ENCODE results near the gene PRR14. TPM values are rescaled to one million over a fixed set of nuclear protein-coding genes. Genes with fewer than 3 reads are reported as not detected.

PRR14 gene
- total RNA-seq, 1 experiment from 2014 or later: 28.2 TPM

GRCh38 chr16:30641378-30641982, 9.3 kb upstream of the PRR14 start:
- Mint-ChIP-seq H3K27ac (ENCODE audit: unreplicated experiment) (no peak overlapping the region), H3K4me1 (ENCODE audit: low read depth, unreplicated experiment) (no peaks in the 10 kb centered on the region), H3K27me3 (ENCODE audit: insufficient read depth, unreplicated experiment) (no peaks in the 10 kb centered on the region), H3K4me3 (ENCODE audit: unreplicated experiment) (no peak overlapping the region), H3K9me3 (ENCODE audit: unreplicated experiment) (no peaks in the 10 kb centered on the region), H3K36me3 (ENCODE audit: insufficient read depth, unreplicated experiment) (no peaks in the 10 kb centered on the region)
- Histone ChIP-seq H3K36me3 (ENCODE audit: control insufficient read depth, insufficient read depth, low read length) (no peaks in the 10 kb centered on the region), H3K4me3 (ENCODE audit: low read depth, low read length) (no peak overlapping the region), H3K9me3 (no peaks in the 10 kb centered on the region), H3K4me1 (no peaks in the 10 kb centered on the region), H3K27me3 (replicated peaks; ENCODE audit: control insufficient read depth, insufficient read depth, low read length) (no peaks in the 10 kb centered on the region)
- TF ChIP-seq CTCF (IDR thresholded peaks at IDR 0.05; ENCODE audit: insufficient read depth in 1 of 2, low read depth in 1 of 2, low read length in 1 of 2, severe bottlenecking in 1 of 2, unreplicated experiment in 1 of 2): no peak
- BruUV-seq (replicated peaks): no TSS peak
- ChIA-PET CTCF (no interaction called here), POLR2A (no interaction called here)
- DNase-seq: no peak
- intact Hi-C loops (cut with micrococcal nuclease; ENCODE audit: unreplicated experiment): no loop called here

- H3K36me3 Mint-ChIP-seq (ENCODE audit: insufficient read depth, unreplicated experiment): no peaks in the 10 kb centered on the region
- no peak overlapping the region for H3K4me3 ChIP-seq (ENCODE audit: low read depth, low read length)
- no peak overlapping the region for H3K27ac Mint-ChIP-seq (ENCODE audit: unreplicated experiment)
- no peaks in the 10 kb centered on the region for H3K9me3 ChIP-seq
- H3K9me3 Mint-ChIP-seq (ENCODE audit: unreplicated experiment): no peaks in the 10 kb centered on the region
- intact Hi-C loops (cut with micrococcal nuclease; ENCODE audit: unreplicated experiment): no loop called here
- TF ChIP-seq CTCF (IDR thresholded peaks at IDR 0.05; ENCODE audit: insufficient read depth in 1 of 2, low read depth in 1 of 2, low read length in 1 of 2, severe bottlenecking in 1 of 2, unreplicated experiment in 1 of 2): no peak
- BruUV-seq (replicated peaks): no TSS peak
- H3K4me1 Mint-ChIP-seq (ENCODE audit: low read depth, unreplicated experiment): no peaks in the 10 kb centered on the region
- H3K36me3 ChIP-seq (ENCODE audit: control insufficient read depth, insufficient read depth, low read length): no peaks in the 10 kb centered on the region
- H3K4me3 Mint-ChIP-seq (ENCODE audit: unreplicated experiment): no peak overlapping the region
- no peaks in the 10 kb centered on the region for H3K27me3 Mint-ChIP-seq (ENCODE audit: insufficient read depth, unreplicated experiment)
- DNase-seq: no peak
- H3K27me3 ChIP-seq (replicated peaks; ENCODE audit: control insufficient read depth, insufficient read depth, low read length): no peaks in the 10 kb centered on the region
- POLR2A ChIA-PET: no interaction called here
- H3K4me1 ChIP-seq: no peaks in the 10 kb centered on the region
- CTCF ChIA-PET: interaction anchor here (0.7 kb wide), 1 partner anchor 140 kb away, joined by 5 read pairs; no protein-coding TSS in a partner anchor
These were observed 6.4 kb upstream of the PRR14 start for GRCh38 chr16:30644334-30644830.

GRCh38 chr16:30645727-30646126, 5.0 kb upstream of the PRR14 start:
- TF ChIP-seq CTCF (IDR thresholded peaks at IDR 0.05; ENCODE audit: insufficient read depth in 1 of 2, low read depth in 1 of 2, low read length in 1 of 2, severe bottlenecking in 1 of 2, unreplicated experiment in 1 of 2): no peak
- BruUV-seq (replicated peaks): no TSS peak
- H3K9me3 Mint-ChIP-seq (ENCODE audit: unreplicated experiment): no peaks in the 10 kb centered on the region
- CTCF ChIA-PET: interaction anchor here (1.4 kb wide), 1 partner anchor 216 kb away, joined by 3 read pairs; the partner anchor contains the start of gene DCTPP1
- Histone ChIP-seq H3K27me3 (replicated peaks; ENCODE audit: control insufficient read depth, insufficient read depth, low read length) (no peaks in the 10 kb centered on the region), H3K4me3 (ENCODE audit: low read depth, low read length) (no peak overlapping the region), H3K9me3 (no peaks in the 10 kb centered on the region), H3K4me1 (peaks cover 3% of the 10 kb centered on the region; the same call in 1 of the 2 replicates), H3K36me3 (ENCODE audit: control insufficient read depth, insufficient read depth, low read length) (no peaks in the 10 kb centered on the region)
- DNase-seq: no peak
- H3K27ac Mint-ChIP-seq (ENCODE audit: unreplicated experiment): no peak overlapping the region
- H3K4me1 Mint-ChIP-seq (ENCODE audit: low read depth, unreplicated experiment): no peaks in the 10 kb centered on the region
- POLR2A ChIA-PET: no interaction called here
- no peak overlapping the region for H3K4me3 Mint-ChIP-seq (ENCODE audit: unreplicated experiment)
- peaks cover 7% of the 10 kb centered on the region for H3K36me3 Mint-ChIP-seq (ENCODE audit: insufficient read depth, unreplicated experiment)
- intact Hi-C loops (cut with micrococcal nuclease; ENCODE audit: unreplicated experiment): no loop called here
- no peaks in the 10 kb centered on the region for H3K27me3 Mint-ChIP-seq (ENCODE audit: insufficient read depth, unreplicated experiment)
